ENCODE measurements around the gene ZNF385B. TPM values are rescaled to one million over a fixed set of nuclear protein-coding genes. Genes with fewer than 3 reads are reported as not detected.

ZNF385B gene
- total RNA-seq, 1 experiment from 2014 or later = 0.28 TPM

DNA sequence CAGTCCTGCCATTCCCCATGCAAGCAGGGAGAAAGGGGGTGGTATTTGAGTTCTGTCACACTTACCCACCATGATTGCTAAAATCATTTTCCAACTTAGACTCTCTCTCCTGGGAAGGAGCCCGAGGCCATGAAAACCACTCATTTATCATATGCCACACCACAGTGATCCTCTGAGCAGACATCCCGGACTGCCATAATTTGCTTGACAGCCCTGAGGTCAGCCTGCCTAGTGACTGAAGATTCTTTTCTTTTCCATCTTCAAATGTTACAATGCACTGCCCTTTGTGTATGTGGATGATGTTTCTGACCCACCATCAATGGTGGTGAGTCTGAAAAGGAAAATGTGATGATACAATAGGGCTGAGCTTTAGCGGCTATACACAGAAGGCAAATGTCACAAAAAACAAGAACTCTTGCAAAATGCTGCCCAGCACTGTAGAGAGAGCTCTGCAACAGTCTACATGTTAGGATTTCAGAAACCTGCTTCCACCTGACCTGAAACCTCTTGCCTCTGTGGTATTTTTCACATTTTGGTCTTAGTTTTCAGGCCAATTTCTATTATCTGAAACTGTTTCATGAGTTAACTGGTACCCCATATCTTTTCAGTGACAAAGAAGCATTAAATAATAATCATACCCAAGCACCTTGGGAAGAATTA, 272.8 kb downstream of the ZNF385B start:
- in situ Hi-C loops (cut with HindIII; ENCODE audit: low pct_unique_long_range_greater_than_20kb, low sequenced_read_pairs) = no loop called here
- BruUV-seq (replicated peaks) = no TSS peak
- CTCF ChIA-PET = no interaction called here
- Histone ChIP-seq H3K36me3 (ENCODE audit: control insufficient read depth, insufficient read depth, low read length) (no peaks in the 10 kb centered on the region), H3K27me3 (ENCODE audit: control insufficient read depth, insufficient read depth, low read length) (no peaks in the 10 kb centered on the region), H3K4me1 (ENCODE audit: control insufficient read depth, insufficient read depth, low read length) (no peaks in the 10 kb centered on the region), H3K9me3 (ENCODE audit: control insufficient read depth, insufficient read depth, low read depth, low read length) (no peaks in the 10 kb centered on the region), H3K27ac (ENCODE audit: low read length) (no peak overlapping the region), H3K4me3 (ENCODE audit: low read depth in 2 of 2, low read length in 2 of 2) (no peak overlapping the region)
- no peak for DNase-seq (ENCODE audit: low read depth, low spot score)
- ATAC-seq = no peak
- intact Hi-C loops (cut with micrococcal nuclease; ENCODE audit: unreplicated experiment) = no loop called here
- TF ChIP-seq POLR2AphosphoS5 (IDR thresholded peaks at IDR 0.05; ENCODE audit: low read depth, low read length) (no peak), TCF7L2 (IDR thresholded peaks at IDR 0.05; ENCODE audit: low read depth, low read length) (no peak), SIN3A (IDR thresholded peaks at IDR 0.05; ENCODE audit: borderline replicate concordance, insufficient read depth, low read depth, low read length) (no peak), CTCF (IDR thresholded peaks at IDR 0.05) (no peak), REST (IDR thresholded peaks at IDR 0.05; ENCODE audit: insufficient read depth in 1 of 2, low read depth in 2 of 2, low read length in 1 of 2) (no peak)
- POLR2A ChIA-PET = no interaction called here

DNA sequence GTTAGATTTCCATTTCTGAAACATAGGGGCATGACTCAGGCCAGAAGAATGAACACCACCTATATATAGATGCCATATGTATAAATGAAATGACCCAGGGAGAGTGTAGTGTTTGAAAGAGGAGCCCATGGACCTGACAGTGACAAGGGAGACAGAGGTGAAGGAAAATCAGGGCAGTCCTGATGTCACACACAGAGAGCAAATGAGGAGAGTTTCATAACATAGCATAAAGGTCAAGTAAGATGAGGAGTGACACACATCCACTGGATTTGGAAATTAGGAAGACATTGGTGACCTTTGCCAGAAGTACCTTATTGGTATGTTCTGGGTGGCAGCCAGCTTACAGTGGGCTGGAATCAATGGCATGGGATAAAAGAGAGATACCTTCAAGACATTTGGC, 276.7 kb downstream of the ZNF385B start:
- ChIA-PET CTCF (no interaction called here), POLR2A (no interaction called here)
- no peak for DNase-seq (ENCODE audit: low read depth, low spot score)
- H3K36me3 ChIP-seq (ENCODE audit: control insufficient read depth, insufficient read depth, low read length) = no peaks in the 10 kb centered on the region; the same call in 1 of the 2 replicates
- no peaks in the 10 kb centered on the region for H3K27me3 ChIP-seq (ENCODE audit: control insufficient read depth, insufficient read depth, low read length)
- intact Hi-C loops (cut with micrococcal nuclease; ENCODE audit: unreplicated experiment) = no loop called here
- no peaks in the 10 kb centered on the region for H3K4me1 ChIP-seq (ENCODE audit: control insufficient read depth, insufficient read depth, low read length)
- TF ChIP-seq REST (IDR thresholded peaks at IDR 0.05; ENCODE audit: insufficient read depth in 1 of 2, low read depth in 2 of 2, low read length in 1 of 2) = no peak
- TF ChIP-seq CTCF (IDR thresholded peaks at IDR 0.05) = no peak
- no peak for TF ChIP-seq POLR2AphosphoS5 (IDR thresholded peaks at IDR 0.05; ENCODE audit: low read depth, low read length)
- no peak for TF ChIP-seq TCF7L2 (IDR thresholded peaks at IDR 0.05; ENCODE audit: low read depth, low read length)
- no peak for TF ChIP-seq SIN3A (IDR thresholded peaks at IDR 0.05; ENCODE audit: borderline replicate concordance, insufficient read depth, low read depth, low read length)
- no peak for ATAC-seq
- in situ Hi-C loops (cut with HindIII; ENCODE audit: low pct_unique_long_range_greater_than_20kb, low sequenced_read_pairs) = no loop called here
- H3K4me3 ChIP-seq (ENCODE audit: low read depth in 2 of 2, low read length in 2 of 2) = no peak overlapping the region
- no peaks in the 10 kb centered on the region for H3K9me3 ChIP-seq (ENCODE audit: control insufficient read depth, insufficient read depth, low read depth, low read length)
- no peak overlapping the region for H3K27ac ChIP-seq (ENCODE audit: low read length)
- no TSS peak for BruUV-seq (replicated peaks)

Data from Panc1 (cell line).